IMR-90 (cell line): ENCODE results near the gene LMNTD2. TPM values are rescaled to one million over a fixed set of nuclear protein-coding genes. Genes with fewer than 3 reads are reported as not detected.

Experiments used
- ATAC-seq: fragments of 200-7000 bp; cut with Tn5 transposase; 2 replicates; pipeline ENCODE4 v1.9.1; 2020; ENCODE audit warnings: low read depth, mild to moderate bottlenecking, moderate library complexity
- BruUV-seq: library from RNA; stranded (reverse); fragments of 400-500 nt; replicated peaks from 2 replicates; lab custom pipeline; 2021; lab: Mats Ljungman, UMichigan
- CTCF ChIA-PET: fragments of 300-600 bp; formaldehyde crosslinking; extraction: SDS; loops from one replicate; lab custom pipeline; 2021; ENCODE audit warnings: antibody characterized with exemption; lab: Yijun Ruan, JAX
- POLR2A ChIA-PET: fragments of 300-600 bp; sonication (Branson Sonifier 250); formaldehyde crosslinking; loops from one replicate; lab custom pipeline; 2022; ENCODE audit warnings: antibody characterized with exemption; ENCODE audit not compliant: unreplicated experiment; lab: Charles Lee
- DNase-seq: peaks from one replicate; pipeline ENCODE4 v3.0.0; 2013
- H2AFZ ChIP-seq: replicated peaks from 2 replicates; pipeline ENCODE3; 2013; ENCODE audit warnings: low read length, mild to moderate bottlenecking; ENCODE audit not compliant: poor library complexity
- H2AK5ac ChIP-seq: 2 replicates; pipeline ENCODE4 v1.6.1; 2013; ENCODE audit warnings: low read depth, low read length, inconsistent platforms
- H2AK9ac ChIP-seq: replicated peaks from 2 replicates; pipeline ENCODE3; 2013; ENCODE audit warnings: mild to moderate bottlenecking, low read depth, low read length, moderate library complexity; ENCODE audit not compliant: poor library complexity
- H2BK120ac ChIP-seq: 2 replicates; pipeline ENCODE4 v1.6.1; 2013; ENCODE audit warnings: low read depth, low read length, inconsistent platforms
- H2BK15ac ChIP-seq: 3 replicates; pipeline ENCODE4 v1.6.1; 2013; ENCODE audit warnings: low read depth, low read length, inconsistent platforms
- H2BK20ac ChIP-seq: 2 replicates; pipeline ENCODE4 v1.6.1; 2013; ENCODE audit warnings: low read depth, mild to moderate bottlenecking, inconsistent platforms, low read length, moderate library complexity
- H2BK5ac ChIP-seq: 2 replicates; pipeline ENCODE4 v1.6.1; 2013; ENCODE audit warnings: mild to moderate bottlenecking, low read depth, low read length, inconsistent platforms; ENCODE audit not compliant: poor library complexity, severe bottlenecking
- H3K14ac ChIP-seq: replicated peaks from 2 replicates; pipeline ENCODE4 v1.6.1; 2013; ENCODE audit warnings: low read depth, low read length, inconsistent platforms
- H3K18ac ChIP-seq: 2 replicates; pipeline ENCODE4 v1.6.1; 2013; ENCODE audit warnings: low read depth, low read length, control low read depth
- H3K23ac ChIP-seq: 2 replicates; pipeline ENCODE4 v1.6.1; 2013; ENCODE audit warnings: low read depth, low read length, inconsistent platforms
- H3K27ac ChIP-seq: 2 replicates; pipeline ENCODE4 v1.5.1; 2013; ENCODE audit warnings: mild to moderate bottlenecking, control low read depth, low read length; ENCODE audit not compliant: insufficient read depth
- H3K27me3 ChIP-seq: 2 replicates; pipeline ENCODE4 v1.6.1; 2013; ENCODE audit warnings: low read length; ENCODE audit not compliant: control insufficient read depth, insufficient read depth
- H3K36me3 ChIP-seq: 2 replicates; pipeline ENCODE4 v1.6.1; 2013; ENCODE audit warnings: low read length, mixed read lengths; ENCODE audit not compliant: control insufficient read depth, insufficient read depth
- H3K4ac ChIP-seq: 2 replicates; pipeline ENCODE4 v1.6.1; 2013; ENCODE audit warnings: low read depth, low read length, inconsistent platforms
- H3K4me1 ChIP-seq: 2 replicates; pipeline ENCODE4 v1.6.1; 2013; ENCODE audit warnings: low read length, mixed read lengths; ENCODE audit not compliant: control insufficient read depth, insufficient read depth
- H3K4me2 ChIP-seq: 2 replicates; pipeline ENCODE4 v1.6.1; 2013; ENCODE audit warnings: low read depth, mild to moderate bottlenecking, control low read depth, low read length, moderate library complexity
- H3K4me3 ChIP-seq: 2 replicates; pipeline ENCODE4 v1.5.1; 2013; ENCODE audit warnings: low read depth, mild to moderate bottlenecking, control low read depth, low read length, moderate library complexity; ENCODE audit not compliant: insufficient read depth
- H3K56ac ChIP-seq: 2 replicates; pipeline ENCODE4 v1.6.1; 2013; ENCODE audit warnings: low read length, inconsistent platforms; ENCODE audit not compliant: insufficient read depth; ENCODE audit errors: extremely low read depth
- H3K79me1 ChIP-seq, 2 experiments: 2 replicates each; pipeline ENCODE4 v1.6.1; 2013; ENCODE audit warnings: low read length in 2 of 2, inconsistent platforms in 1 of 2, low read depth in 1 of 2
- H3K9ac ChIP-seq: 2 replicates; pipeline ENCODE4 v1.6.1; 2013; ENCODE audit warnings: low read depth, low read length, control low read depth
- H3K9me1 ChIP-seq: 2 replicates; pipeline ENCODE4 v1.6.1; 2013; ENCODE audit warnings: low read length, inconsistent platforms; ENCODE audit not compliant: insufficient read depth
- H3K9me3 ChIP-seq: 2 replicates; pipeline ENCODE4 v1.6.1; 2013; ENCODE audit warnings: low read length; ENCODE audit not compliant: control insufficient read depth, insufficient read depth
- H4K20me1 ChIP-seq: 2 replicates; pipeline ENCODE4 v1.6.1; 2013; ENCODE audit warnings: low read length, inconsistent platforms; ENCODE audit not compliant: insufficient read depth
- H4K5ac ChIP-seq: 2 replicates; pipeline ENCODE4 v1.6.1; 2013; ENCODE audit warnings: mild to moderate bottlenecking, low read depth, low read length, control low read depth
- H4K8ac ChIP-seq, 2 experiments: 2 replicates each; pipeline ENCODE4 v1.6.1; 2013; ENCODE audit warnings: low read depth in 2 of 2, low read length in 2 of 2, control low read depth in 1 of 2, inconsistent platforms in 1 of 2
- H4K91ac ChIP-seq: 2 replicates; pipeline ENCODE4 v1.6.1; 2013; ENCODE audit warnings: low read depth, low read length, inconsistent platforms; ENCODE audit not compliant: insufficient read depth
- CHD1 ChIP-seq: IDR thresholded peaks from 2 replicates; pipeline ENCODE4 v1.6.1; 2012; ENCODE audit warnings: low read depth, low read length, improper control_type of control experiment
- FOS ChIP-seq: fragments of 150-350 bp; IDR thresholded peaks from 2 replicates; pipeline ENCODE4 v1.6.1; 2016; ENCODE audit warnings: low read depth, low read length
- MAZ ChIP-seq: IDR thresholded peaks from 2 replicates; pipeline ENCODE4 v1.6.1; 2012; ENCODE audit warnings: low read depth, mild to moderate bottlenecking, low read length, improper control_type of control experiment, moderate library complexity, borderline replicate concordance
- MXI1 ChIP-seq: IDR thresholded peaks from 2 replicates; pipeline ENCODE4 v1.6.1; 2012; ENCODE audit warnings: low read depth, mild to moderate bottlenecking, low read length, moderate library complexity, borderline replicate concordance
- NFE2L2 ChIP-seq: fragments of 150-350 bp; IDR thresholded peaks from 2 replicates; pipeline ENCODE4 v1.6.1; 2016; ENCODE audit warnings: low read depth, mild to moderate bottlenecking, low read length
- POLR2A ChIP-seq: IDR thresholded peaks from 2 replicates; pipeline ENCODE4 v1.6.1; 2012; ENCODE audit warnings: mild to moderate bottlenecking, low read depth, low read length
- RAD21 ChIP-seq: IDR thresholded peaks from 2 replicates; pipeline ENCODE4 v1.6.1; 2012; ENCODE audit warnings: low read length, improper control_type of control experiment
- RCOR1 ChIP-seq: IDR thresholded peaks from 2 replicates; pipeline ENCODE4 v1.6.1; 2012; ENCODE audit warnings: mild to moderate bottlenecking, low read length, improper control_type of control experiment; ENCODE audit not compliant: insufficient replicate concordance
- RFX5 ChIP-seq: IDR thresholded peaks from 2 replicates; pipeline ENCODE4 v1.8.0; 2012; ENCODE audit warnings: low read depth, mild to moderate bottlenecking, low read length, moderate library complexity
- SMC3 ChIP-seq: fragments of 150-350 bp; IDR thresholded peaks from 2 replicates; pipeline ENCODE4 v1.6.1; 2016; ENCODE audit warnings: low read depth, mild to moderate bottlenecking, antibody characterized with exemption, low read length, moderate library complexity
- USF2 ChIP-seq: fragments of 150-350 bp; IDR thresholded peaks from 2 replicates; pipeline ENCODE4 v1.6.1; 2017; ENCODE audit warnings: mild to moderate bottlenecking, antibody characterized with exemption, low read length, low read depth
- WGBS, 2 experiments: methylation state at CpG; one replicate each; pipeline versions ENCODE4 v1.1.5 to v1.1.7; 2013; ENCODE audit warnings: missing lambda C conversion rate in 2 of 2; ENCODE audit not compliant: insufficient read length in 1 of 2; ENCODE audit errors: extremely low coverage in 2 of 2; 5-methylcytosine and 5-hydroxymethylcytosine counted together
- dilution Hi-C: fragments of 300-500 bp; cut with HindIII; formaldehyde crosslinking; loops from one replicate; pipeline ENCODE4 v1.14.3; 2018; ENCODE audit warnings: low sequenced_read_pairs; ENCODE audit not compliant: unreplicated experiment
- in situ Hi-C: fragments of 300-500 bp; cut with MboI; formaldehyde crosslinking; loops from 3 replicates; pipeline ENCODE4 v1.14.3; 2019; ENCODE audit warnings: low sequenced_read_pairs, inconsistent platforms, mixed read lengths
- intact Hi-C: fragments of 100-400 bp; cut with micrococcal nuclease; formaldehyde crosslinking; loops from 2 replicates; pipeline ENCODE4 v1.10.0; 2022
- polyA plus RNA-seq, 3 experiments: library from polyadenylated mRNA; depleted of rRNA; stranded (reverse); fragments of >200 nt; gene quantifications; 2 replicates each; pipeline ENCODE4 v1.2.3, GENCODE V29; 2012; ENCODE audit warnings: low replicate concordance in 1 of 3
- total RNA-seq: library from RNA; depleted of rRNA; stranded (reverse); fragments of >200 nt; gene quantifications from 2 replicates; pipeline ENCODE4 v1.2.3, GENCODE V29; 2012

LMNTD2 gene
- total and polyA plus RNA-seq, 2 of the 4 experiments (the other 2 are of a cell fraction): 0.18 to 1.3 TPM

- no peak overlapping the region for H2AK5ac ChIP-seq
- no peaks in the 10 kb centered on the region for H3K9me3 ChIP-seq
- no peak for ATAC-seq
- H3K4me2 ChIP-seq: no peak overlapping the region
- H3K79me1 ChIP-seq: peaks cover under 1 to 6% of the 10 kb centered on the region in 2 experiments; a peak in 3 of 4 replicates
- no peak for DNase-seq
- dilution Hi-C loops (no loop called here), intact Hi-C loops (loop anchor here (10.0 kb wide), 1 partner anchor 166 kb away; no protein-coding TSS in a partner anchor), in situ Hi-C loops (no loop called here)
- no peak overlapping the region for H3K18ac ChIP-seq
- ChIA-PET CTCF (no interaction called here), POLR2A (no interaction called here)
- BruUV-seq: no TSS peak
- H2BK120ac ChIP-seq: no peak overlapping the region
- H3K4ac ChIP-seq: no peak overlapping the region
- no peaks in the 10 kb centered on the region for H3K36me3 ChIP-seq
- H3K9ac ChIP-seq: no peak overlapping the region
- H2AFZ ChIP-seq: no peak overlapping the region
- peaks cover 51% of the 10 kb centered on the region for H3K27me3 ChIP-seq
- H2BK15ac ChIP-seq: no peak overlapping the region
- H4K91ac ChIP-seq: no peak overlapping the region
- no peak for TF ChIP-seq POLR2A
- TF ChIP-seq RAD21: no peak
- no peak for TF ChIP-seq RCOR1
- no peak for TF ChIP-seq USF2
- TF ChIP-seq MAZ: no peak
- no peak for TF ChIP-seq RFX5
- TF ChIP-seq SMC3: no peak
- no peak for TF ChIP-seq NFE2L2
- TF ChIP-seq MXI1: no peak
- TF ChIP-seq FOS: no peak
- TF ChIP-seq CHD1: no peak
- no peak overlapping the region for H2BK20ac ChIP-seq
- peaks cover 6% of the 10 kb centered on the region for H4K20me1 ChIP-seq
- no peak overlapping the region for H3K14ac ChIP-seq
- no peak overlapping the region for H2BK5ac ChIP-seq
- 81% methylated on average over 13 of the region's 20 CpGs; no CpG with 5 or more reads in 1 of the 2 experiments for WGBS, 2 experiments
- no peak overlapping the region for H3K27ac ChIP-seq
- H3K4me1 ChIP-seq: peaks cover 12% of the 10 kb centered on the region
- H3K56ac ChIP-seq: no peak overlapping the region
- H3K23ac ChIP-seq: no peak overlapping the region
- H3K9me1 ChIP-seq: peaks cover 5% of the 10 kb centered on the region; the same call in 1 of the 2 replicates
- H2AK9ac ChIP-seq: no peak overlapping the region
- no peak overlapping the region for H4K8ac ChIP-seq
- no peak overlapping the region for H4K5ac ChIP-seq
- no peak overlapping the region for H3K4me3 ChIP-seq
Observed at GRCh38 chr11:558503-558902, 2.0 kb downstream of the LMNTD2 start.
